Heart left ventricle (tissue), 16 donors: ENCODE data around the gene FOSL2. TPM values are rescaled to one million over a fixed set of nuclear protein-coding genes. Genes with fewer than 3 reads are reported as not detected.

Source experiments
- ATAC-seq, 4 donors: fragments of 200-7000 bp; cut with Tn5 transposase; one replicate each; pipeline ENCODE4 v1.9.1; 2020 to 2022; ENCODE audit warnings: moderate library complexity in 4 of 4, mild to moderate bottlenecking in 3 of 4, moderate number of reproducible peaks in 1 of 4
- DNase-seq, 5 donors: peaks; one replicate each; pipeline ENCODE4 v3.0.0-alpha.2; 2020
- H3K27ac ChIP-seq, 12 donors: fragments of 200-600 bp; sonication (generic) in 4 of 12; one replicate each; pipeline versions ENCODE4 v1.5.0 to v1.8.0; 2016 to 2022; ENCODE audit warnings: mild to moderate bottlenecking in 2 of 12
- H3K27me3 ChIP-seq, 9 donors: fragments of 200-600 bp; sonication (generic) in 2 of 9; one replicate each; pipeline versions ENCODE4 v1.5.1 to v1.8.0; 2016 to 2022; ENCODE audit warnings: mild to moderate bottlenecking in 3 of 9
- H3K36me3 ChIP-seq, 9 donors: fragments of 200-600 bp; sonication (generic) in 2 of 9; one replicate each; pipeline versions ENCODE4 v1.5.0 to v1.8.0; 2018 to 2022; ENCODE audit warnings: mild to moderate bottlenecking in 2 of 9
- H3K4me1 ChIP-seq, 12 donors: fragments of 200-600 bp; sonication (generic) in 4 of 12; one replicate each; pipeline versions ENCODE4 v1.5.0 to v1.8.0; 2016 to 2022; ENCODE audit warnings: mild to moderate bottlenecking in 3 of 12
- H3K4me3 ChIP-seq, 12 donors: fragments of 200-600 bp; sonication (generic) in 4 of 12; one replicate each; pipeline versions ENCODE4 v1.5.0 to v1.8.0; 2017 to 2022; ENCODE audit warnings: mild to moderate bottlenecking in 9 of 12, moderate library complexity in 4 of 12
- H3K9me3 ChIP-seq, 12 donors: fragments of 200-600 bp; sonication (generic) in 4 of 12; one replicate each; pipeline versions ENCODE4 v1.5.0 to v1.8.0; 2016 to 2022; ENCODE audit warnings: mild to moderate bottlenecking in 1 of 12
- POLR2A ChIP-seq, 2 donors: fragments of 450-650 bp; IDR thresholded peaks; one replicate each; pipeline ENCODE4 v1.6.1; 2017; ENCODE audit warnings: antibody characterized with exemption in 2 of 2, mild to moderate bottlenecking in 2 of 2, moderate library complexity in 2 of 2
- WGBS, 4 donors: extraction: QIAGEN DNeasy Blood & Tissue Kit in 2 of 4; methylation state at CpG; one replicate each; pipeline versions ENCODE4 v1.1.5 to v1.1.7; 2013 to 2018; 5-methylcytosine and 5-hydroxymethylcytosine counted together
- intact Hi-C, 10 donors: fragments of 100-400 bp; cut with DNase I; formaldehyde crosslinking; loops; one replicate each; pipeline versions ENCODE4 v1.11.1 to v1.14.2; 2022
- polyA plus RNA-seq, 2 donors: library from polyadenylated mRNA; stranded (reverse); fragments of 200-250 nt; gene quantifications; one replicate each; pipeline ENCODE4 v1.2.3, GENCODE V29; 2013
- total RNA-seq, 9 donors: library from RNA; depleted of rRNA in 2 of 9; stranded (reverse); fragments of >200 nt in 2 of 9; fragmentation: NEBNext Ultra II Directional in 3 of 9; extraction: Animal tissue kit (Norgen Biotek cat#: 25700) in 3 of 9; gene quantifications; one replicate each; pipeline versions ENCODE4 v1.1.0 to v1.2.4, GENCODE V29; 2016 to 2023
- TF ChIP-seq, protein P1 (sequence below), 12 donors: fragments of 200-600 bp; sonication (generic) in 4 of 12; IDR thresholded peaks; one replicate each; pipeline versions ENCODE4 v1.5.0 to v1.8.0; 2018 to 2022; ENCODE audit warnings: antibody characterized with exemption in 12 of 12, mild to moderate bottlenecking in 5 of 12
- donor health status: ischemic (EF 13 %, LVEDD 7.1; RV severe dilation, severe dysfunction).
- donor health status: healthy with polysubstance abuse.
- donor health status: DM: no; HTN: yes; CAD: no.
- donor health status: DM: no; HTN: no; CAD: no.
- donor health status: ischemic (EF 25% LVEDD 6.9; RV normal size, moderate dysfunction).
- donor health status: ischemic (EF 25% LVEDD 5.7; RV mildly dilated, moderate dysfunction).
- donor health status: healthy.
- donor health status: DM: yes; HTN: yes; CAD: no.
- donor health status: ischemic (EF 35%, LVEDD 5.7; RV mildly dilated, moderate dysfunction).
- donor health status: nonischemic (EF 11% LVEDD 7.7; RV severe dilation, severe dysfunction).
- donor health status: DM: yes; HTN: yes; CAD: no.
- donor health status: PGD.
- donor health status: ischemic (EF 29% LVEDD 5.4; RV normal size, mild dysfunction).
- donor health status: nonischemic (EF 23%, LVEDD 6.1; RV moderate dilation, normal function).

Gene FOSL2
- total and polyA plus RNA-seq, 11 donors, result 15.2 to 144 (median 50.2) TPM

GRCh38 chr2:28465148-28465885 is 72.7 kb downstream of the FOSL2 start:
- DNase-seq (no peak), ATAC-seq (no peak)
- H3K4me1 ChIP-seq, result peaks cover 0 to 41% (median 0%) of the 10 kb centered on the region in 12 donors
- no peaks in the 10 kb centered on the region for H3K36me3 ChIP-seq
- no peaks in the 10 kb centered on the region for H3K27me3 ChIP-seq
- WGBS, 4 donors, result 69 to 79% (median 70%) methylated on average over 7 to 8 of the region's 8 CpGs
- intact Hi-C loops, result no loop called here
- H3K27ac ChIP-seq, result no peak overlapping the region
- TF ChIP-seq, protein P1, sequence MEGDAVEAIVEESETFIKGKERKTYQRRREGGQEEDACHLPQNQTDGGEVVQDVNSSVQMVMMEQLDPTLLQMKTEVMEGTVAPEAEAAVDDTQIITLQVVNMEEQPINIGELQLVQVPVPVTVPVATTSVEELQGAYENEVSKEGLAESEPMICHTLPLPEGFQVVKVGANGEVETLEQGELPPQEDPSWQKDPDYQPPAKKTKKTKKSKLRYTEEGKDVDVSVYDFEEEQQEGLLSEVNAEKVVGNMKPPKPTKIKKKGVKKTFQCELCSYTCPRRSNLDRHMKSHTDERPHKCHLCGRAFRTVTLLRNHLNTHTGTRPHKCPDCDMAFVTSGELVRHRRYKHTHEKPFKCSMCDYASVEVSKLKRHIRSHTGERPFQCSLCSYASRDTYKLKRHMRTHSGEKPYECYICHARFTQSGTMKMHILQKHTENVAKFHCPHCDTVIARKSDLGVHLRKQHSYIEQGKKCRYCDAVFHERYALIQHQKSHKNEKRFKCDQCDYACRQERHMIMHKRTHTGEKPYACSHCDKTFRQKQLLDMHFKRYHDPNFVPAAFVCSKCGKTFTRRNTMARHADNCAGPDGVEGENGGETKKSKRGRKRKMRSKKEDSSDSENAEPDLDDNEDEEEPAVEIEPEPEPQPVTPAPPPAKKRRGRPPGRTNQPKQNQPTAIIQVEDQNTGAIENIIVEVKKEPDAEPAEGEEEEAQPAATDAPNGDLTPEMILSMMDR (IDR thresholded peaks at IDR 0.05), result no peak
- TF ChIP-seq POLR2A (IDR thresholded peaks at IDR 0.05), result no peak
- H3K4me3 ChIP-seq, result no peak overlapping the region
- H3K9me3 ChIP-seq, result peaks cover 0 to 17% (median 0%) of the 10 kb centered on the region in 12 donors

Other genes with a start within 250 kb of the FOSL2 start
- 1 to 10 TPM in 6 of 9 donors, under 1 TPM in 3; 0.35 to 5.5 (median 1.4) TPM for gene PLB1, start 103.2 kb downstream of the FOSL2 start, total RNA-seq
- gene PLB1, start 103.2 kb downstream of the FOSL2 start, polyA plus RNA-seq, result under 1 TPM; 0.82 to 0.84 TPM